HepG2 (cell line): ENCODE data around the gene SMAD7. TPM values are rescaled to one million over a fixed set of nuclear protein-coding genes. Genes with fewer than 3 reads are reported as not detected.
A peak's percentile ranks its signal among the peaks of the same experiment; 100 is the strongest.

Experiments used
- DMAP1 ChIP-seq: IDR thresholded peaks from 2 replicates; pipeline ENCODE4 v1.6.1; 2016
- KLF6 ChIP-seq: IDR thresholded peaks from 2 replicates; pipeline ENCODE4 v1.8.0; 2016; ENCODE audit warnings: missing biosample characterization, missing genetic modification reagents
- MBD4 ChIP-seq: IDR thresholded peaks from 2 replicates; pipeline ENCODE4 v1.6.1; 2012; ENCODE audit warnings: low read length, inconsistent platforms, borderline replicate concordance
- NAIF1 ChIP-seq: sonication (generic); formaldehyde crosslinking; IDR thresholded peaks from 2 replicates; pipeline ENCODE4 v1.5.0; 2020; ENCODE audit warnings: mild to moderate bottlenecking, missing genetic modification reagents, borderline replicate concordance
- RBFOX2 ChIP-seq: fragments of 200-400 bp; formaldehyde crosslinking; IDR thresholded peaks from 2 replicates; pipeline ENCODE4 v1.6.1; 2017; ENCODE audit warnings: low read depth, mild to moderate bottlenecking, low read length
- SRSF4 ChIP-seq: fragments of 200-400 bp; formaldehyde crosslinking; IDR thresholded peaks from one replicate; pipeline ENCODE4 v1.6.1; 2018; ENCODE audit warnings: mild to moderate bottlenecking, low read depth, low read length, moderate library complexity; ENCODE audit not compliant: poor library complexity, severe bottlenecking
- TFAP4 ChIP-seq: sonication (generic); IDR thresholded peaks from 2 replicates; pipeline ENCODE4 v1.6.1; 2016; ENCODE audit warnings: low read depth, borderline replicate concordance
- polyA plus RNA-seq, 8 experiments: library from polyadenylated mRNA; depleted of rRNA in 3 of 8; stranded (reverse) in 7 of 8; unstranded in 1 of 8; fragments of >200 nt; fragmentation: Illumina TruSeq in 4 of 8; extraction: Trizol in 4 of 8; gene quantifications; 2 replicates each; pipeline versions ENCODE4 v1.2.1 to v1.2.3, GENCODE V29; 2011 to 2016; ENCODE audit warnings: low read depth in 4 of 8, missing spikeins in 1 of 8, mixed read lengths in 1 of 8; ENCODE audit not compliant: insufficient read depth in 1 of 8
- total RNA-seq, 5 experiments: library from RNA; depleted of rRNA; stranded (reverse); fragments of >200 nt; fragmentation: Illumina TruSeq; extraction: Trizol; gene quantifications; 2 replicates each; pipeline ENCODE4 v1.2.3, GENCODE V29; 2016; ENCODE audit warnings: low read depth in 1 of 5
- TF ChIP-seq, protein P1 (sequence below): sonication (generic); formaldehyde crosslinking; IDR thresholded peaks from 2 replicates; pipeline ENCODE4 v1.5.0; 2020; ENCODE audit warnings: mild to moderate bottlenecking, missing genetic modification reagents, borderline replicate concordance
- TF ChIP-seq, protein P2 (sequence below): sonication (generic); formaldehyde crosslinking; IDR thresholded peaks from 2 replicates; pipeline ENCODE4 v1.5.0; 2020; ENCODE audit warnings: mild to moderate bottlenecking, missing genetic modification reagents
- TF ChIP-seq, protein P3 (sequence below): sonication (generic); formaldehyde crosslinking; IDR thresholded peaks from 2 replicates; pipeline ENCODE4 v1.4.0; 2020; ENCODE audit warnings: missing genetic modification reagents

The SMAD7 gene
- total and polyA plus RNA-seq, 2 of the 13 experiments (the other 11 are each of a cell fraction or from before 2014, with no cell fraction given): 17.4 to 24.7 TPM

DNA sequence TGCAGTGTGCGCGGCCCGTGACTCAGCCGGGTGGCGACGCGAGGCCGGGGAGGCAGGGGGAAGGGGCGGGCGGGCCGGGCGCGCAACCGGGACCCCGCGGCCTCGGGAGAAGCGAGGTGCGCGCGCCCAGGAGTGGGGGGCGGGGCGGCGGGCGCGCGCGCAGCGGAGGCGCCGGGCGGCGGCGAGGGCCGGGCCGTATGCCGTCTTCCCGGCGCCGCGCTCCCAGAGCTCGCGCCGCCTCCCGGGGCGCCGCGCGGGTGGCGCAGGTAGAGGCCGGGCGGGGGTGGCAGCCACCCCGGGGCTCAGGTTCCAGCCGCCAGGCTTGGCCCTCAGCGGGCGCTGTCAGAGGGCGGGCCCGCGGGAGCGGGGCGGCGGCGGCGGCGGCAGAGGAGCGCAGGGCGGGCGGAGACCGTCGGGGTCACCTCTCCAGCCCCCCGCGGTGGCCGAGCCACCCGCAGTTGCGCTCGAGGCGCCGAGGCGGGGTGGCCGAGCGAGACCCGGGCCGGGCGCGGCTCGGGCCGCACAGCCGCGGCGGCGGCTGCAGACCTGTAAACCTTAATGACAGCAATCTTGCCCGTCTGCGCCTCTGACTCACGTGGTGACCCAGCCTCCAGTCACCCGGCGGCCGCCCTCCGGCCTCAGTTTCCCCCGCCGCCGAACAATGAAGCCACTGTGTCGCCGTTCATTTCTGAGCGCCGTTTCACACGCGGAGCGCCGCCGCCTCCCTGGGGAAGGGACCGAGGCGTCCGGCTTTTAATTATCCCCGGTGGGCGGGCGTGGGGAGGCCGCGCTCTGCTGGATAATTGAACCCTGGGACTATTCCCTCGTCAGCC lies 25.3 kb upstream of the SMAD7 start (continued):
- TF ChIP-seq, protein P1, sequence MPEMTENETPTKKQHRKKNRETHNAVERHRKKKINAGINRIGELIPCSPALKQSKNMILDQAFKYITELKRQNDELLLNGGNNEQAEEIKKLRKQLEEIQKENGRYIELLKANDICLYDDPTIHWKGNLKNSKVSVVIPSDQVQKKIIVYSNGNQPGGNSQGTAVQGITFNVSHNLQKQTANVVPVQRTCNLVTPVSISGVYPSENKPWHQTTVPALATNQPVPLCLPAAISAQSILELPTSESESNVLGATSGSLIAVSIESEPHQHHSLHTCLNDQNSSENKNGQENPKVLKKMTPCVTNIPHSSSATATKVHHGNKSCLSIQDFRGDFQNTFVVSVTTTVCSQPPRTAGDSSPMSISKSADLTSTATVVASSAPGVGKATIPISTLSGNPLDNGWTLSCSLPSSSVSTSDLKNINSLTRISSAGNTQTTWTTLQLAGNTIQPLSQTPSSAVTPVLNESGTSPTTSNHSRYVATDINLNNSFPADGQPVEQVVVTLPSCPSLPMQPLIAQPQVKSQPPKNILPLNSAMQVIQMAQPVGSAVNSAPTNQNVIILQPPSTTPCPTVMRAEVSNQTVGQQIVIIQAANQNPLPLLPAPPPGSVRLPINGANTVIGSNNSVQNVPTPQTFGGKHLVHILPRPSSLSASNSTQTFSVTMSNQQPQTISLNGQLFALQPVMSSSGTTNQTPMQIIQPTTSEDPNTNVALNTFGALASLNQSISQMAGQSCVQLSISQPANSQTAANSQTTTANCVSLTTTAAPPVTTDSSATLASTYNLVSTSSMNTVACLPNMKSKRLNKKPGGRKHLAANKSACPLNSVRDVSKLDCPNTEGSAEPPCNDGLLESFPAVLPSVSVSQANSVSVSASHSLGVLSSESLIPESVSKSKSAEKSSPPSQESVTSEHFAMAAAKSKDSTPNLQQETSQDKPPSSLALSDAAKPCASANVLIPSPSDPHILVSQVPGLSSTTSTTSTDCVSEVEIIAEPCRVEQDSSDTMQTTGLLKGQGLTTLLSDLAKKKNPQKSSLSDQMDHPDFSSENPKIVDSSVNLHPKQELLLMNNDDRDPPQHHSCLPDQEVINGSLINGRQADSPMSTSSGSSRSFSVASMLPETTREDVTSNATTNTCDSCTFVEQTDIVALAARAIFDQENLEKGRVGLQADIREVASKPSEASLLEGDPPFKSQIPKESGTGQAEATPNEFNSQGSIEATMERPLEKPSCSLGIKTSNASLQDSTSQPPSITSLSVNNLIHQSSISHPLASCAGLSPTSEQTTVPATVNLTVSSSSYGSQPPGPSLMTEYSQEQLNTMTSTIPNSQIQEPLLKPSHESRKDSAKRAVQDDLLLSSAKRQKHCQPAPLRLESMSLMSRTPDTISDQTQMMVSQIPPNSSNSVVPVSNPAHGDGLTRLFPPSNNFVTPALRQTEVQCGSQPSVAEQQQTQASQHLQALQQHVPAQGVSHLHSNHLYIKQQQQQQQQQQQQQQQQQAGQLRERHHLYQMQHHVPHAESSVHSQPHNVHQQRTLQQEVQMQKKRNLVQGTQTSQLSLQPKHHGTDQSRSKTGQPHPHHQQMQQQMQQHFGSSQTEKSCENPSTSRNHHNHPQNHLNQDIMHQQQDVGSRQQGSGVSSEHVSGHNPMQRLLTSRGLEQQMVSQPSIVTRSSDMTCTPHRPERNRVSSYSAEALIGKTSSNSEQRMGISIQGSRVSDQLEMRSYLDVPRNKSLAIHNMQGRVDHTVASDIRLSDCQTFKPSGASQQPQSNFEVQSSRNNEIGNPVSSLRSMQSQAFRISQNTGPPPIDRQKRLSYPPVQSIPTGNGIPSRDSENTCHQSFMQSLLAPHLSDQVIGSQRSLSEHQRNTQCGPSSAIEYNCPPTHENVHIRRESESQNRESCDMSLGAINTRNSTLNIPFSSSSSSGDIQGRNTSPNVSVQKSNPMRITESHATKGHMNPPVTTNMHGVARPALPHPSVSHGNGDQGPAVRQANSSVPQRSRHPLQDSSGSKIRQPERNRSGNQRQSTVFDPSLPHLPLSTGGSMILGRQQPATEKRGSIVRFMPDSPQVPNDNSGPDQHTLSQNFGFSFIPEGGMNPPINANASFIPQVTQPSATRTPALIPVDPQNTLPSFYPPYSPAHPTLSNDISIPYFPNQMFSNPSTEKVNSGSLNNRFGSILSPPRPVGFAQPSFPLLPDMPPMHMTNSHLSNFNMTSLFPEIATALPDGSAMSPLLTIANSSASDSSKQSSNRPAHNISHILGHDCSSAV (CRISPR knock-in tag): no peak
- no peak for TF ChIP-seq RBFOX2
- TF ChIP-seq DMAP1 (CRISPR knock-in tag): no peak
- no peak for TF ChIP-seq MBD4
- TF ChIP-seq TFAP4: no peak
- TF ChIP-seq SRSF4: no peak
- TF ChIP-seq KLF6 (CRISPR knock-in tag): peak; percentile 40; the same call in 1 of the 2 replicates
- no peak for TF ChIP-seq NAIF1 (CRISPR knock-in tag)
- TF ChIP-seq, protein P2, sequence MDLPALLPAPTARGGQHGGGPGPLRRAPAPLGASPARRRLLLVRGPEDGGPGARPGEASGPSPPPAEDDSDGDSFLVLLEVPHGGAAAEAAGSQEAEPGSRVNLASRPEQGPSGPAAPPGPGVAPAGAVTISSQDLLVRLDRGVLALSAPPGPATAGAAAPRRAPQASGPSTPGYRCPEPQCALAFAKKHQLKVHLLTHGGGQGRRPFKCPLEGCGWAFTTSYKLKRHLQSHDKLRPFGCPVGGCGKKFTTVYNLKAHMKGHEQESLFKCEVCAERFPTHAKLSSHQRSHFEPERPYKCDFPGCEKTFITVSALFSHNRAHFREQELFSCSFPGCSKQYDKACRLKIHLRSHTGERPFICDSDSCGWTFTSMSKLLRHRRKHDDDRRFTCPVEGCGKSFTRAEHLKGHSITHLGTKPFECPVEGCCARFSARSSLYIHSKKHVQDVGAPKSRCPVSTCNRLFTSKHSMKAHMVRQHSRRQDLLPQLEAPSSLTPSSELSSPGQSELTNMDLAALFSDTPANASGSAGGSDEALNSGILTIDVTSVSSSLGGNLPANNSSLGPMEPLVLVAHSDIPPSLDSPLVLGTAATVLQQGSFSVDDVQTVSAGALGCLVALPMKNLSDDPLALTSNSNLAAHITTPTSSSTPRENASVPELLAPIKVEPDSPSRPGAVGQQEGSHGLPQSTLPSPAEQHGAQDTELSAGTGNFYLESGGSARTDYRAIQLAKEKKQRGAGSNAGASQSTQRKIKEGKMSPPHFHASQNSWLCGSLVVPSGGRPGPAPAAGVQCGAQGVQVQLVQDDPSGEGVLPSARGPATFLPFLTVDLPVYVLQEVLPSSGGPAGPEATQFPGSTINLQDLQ (CRISPR knock-in tag): no peak
- TF ChIP-seq, protein P3, sequence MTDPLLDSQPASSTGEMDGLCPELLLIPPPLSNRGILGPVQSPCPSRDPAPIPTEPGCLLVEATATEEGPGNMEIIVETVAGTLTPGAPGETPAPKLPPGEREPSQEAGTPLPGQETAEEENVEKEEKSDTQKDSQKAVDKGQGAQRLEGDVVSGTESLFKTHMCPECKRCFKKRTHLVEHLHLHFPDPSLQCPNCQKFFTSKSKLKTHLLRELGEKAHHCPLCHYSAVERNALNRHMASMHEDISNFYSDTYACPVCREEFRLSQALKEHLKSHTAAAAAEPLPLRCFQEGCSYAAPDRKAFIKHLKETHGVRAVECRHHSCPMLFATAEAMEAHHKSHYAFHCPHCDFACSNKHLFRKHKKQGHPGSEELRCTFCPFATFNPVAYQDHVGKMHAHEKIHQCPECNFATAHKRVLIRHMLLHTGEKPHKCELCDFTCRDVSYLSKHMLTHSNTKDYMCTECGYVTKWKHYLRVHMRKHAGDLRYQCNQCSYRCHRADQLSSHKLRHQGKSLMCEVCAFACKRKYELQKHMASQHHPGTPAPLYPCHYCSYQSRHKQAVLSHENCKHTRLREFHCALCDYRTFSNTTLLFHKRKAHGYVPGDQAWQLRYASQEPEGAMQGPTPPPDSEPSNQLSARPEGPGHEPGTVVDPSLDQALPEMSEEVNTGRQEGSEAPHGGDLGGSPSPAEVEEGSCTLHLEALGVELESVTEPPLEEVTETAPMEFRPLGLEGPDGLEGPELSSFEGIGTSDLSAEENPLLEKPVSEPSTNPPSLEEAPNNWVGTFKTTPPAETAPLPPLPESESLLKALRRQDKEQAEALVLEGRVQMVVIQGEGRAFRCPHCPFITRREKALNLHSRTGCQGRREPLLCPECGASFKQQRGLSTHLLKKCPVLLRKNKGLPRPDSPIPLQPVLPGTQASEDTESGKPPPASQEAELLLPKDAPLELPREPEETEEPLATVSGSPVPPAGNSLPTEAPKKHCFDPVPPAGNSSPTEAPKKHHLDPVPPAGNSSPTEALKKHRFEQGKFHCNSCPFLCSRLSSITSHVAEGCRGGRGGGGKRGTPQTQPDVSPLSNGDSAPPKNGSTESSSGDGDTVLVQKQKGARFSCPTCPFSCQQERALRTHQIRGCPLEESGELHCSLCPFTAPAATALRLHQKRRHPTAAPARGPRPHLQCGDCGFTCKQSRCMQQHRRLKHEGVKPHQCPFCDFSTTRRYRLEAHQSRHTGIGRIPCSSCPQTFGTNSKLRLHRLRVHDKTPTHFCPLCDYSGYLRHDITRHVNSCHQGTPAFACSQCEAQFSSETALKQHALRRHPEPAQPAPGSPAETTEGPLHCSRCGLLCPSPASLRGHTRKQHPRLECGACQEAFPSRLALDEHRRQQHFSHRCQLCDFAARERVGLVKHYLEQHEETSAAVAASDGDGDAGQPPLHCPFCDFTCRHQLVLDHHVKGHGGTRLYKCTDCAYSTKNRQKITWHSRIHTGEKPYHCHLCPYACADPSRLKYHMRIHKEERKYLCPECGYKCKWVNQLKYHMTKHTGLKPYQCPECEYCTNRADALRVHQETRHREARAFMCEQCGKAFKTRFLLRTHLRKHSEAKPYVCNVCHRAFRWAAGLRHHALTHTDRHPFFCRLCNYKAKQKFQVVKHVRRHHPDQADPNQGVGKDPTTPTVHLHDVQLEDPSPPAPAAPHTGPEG (CRISPR knock-in tag): 0 out of 2 replicates have a peak, but pooled peaks have one; percentile 37
